Neural progenitor cell (in vitro differentiated cells): ENCODE data around the gene NLGN4X.

Source experiments
- CTCF ChIP-seq: fragments of 200-600 bp; sonication (generic); IDR thresholded peaks from 2 replicates; pipeline ENCODE4 v1.5.1; 2017; ENCODE audit warnings: antibody characterized with exemption, mild to moderate bottlenecking
- EZH2 ChIP-seq: fragments of 200-600 bp; sonication (generic); IDR thresholded peaks from 2 replicates; pipeline ENCODE4 v1.6.1; 2017; ENCODE audit warnings: antibody characterized with exemption, mild to moderate bottlenecking, moderate library complexity
- EZH2phosphoT487 ChIP-seq: fragments of 200-600 bp; sonication (generic); IDR thresholded peaks from 2 replicates; pipeline ENCODE4 v1.6.1; 2017; ENCODE audit warnings: antibody characterized with exemption

GRCh38 chrX:6015423-6015822 is 213.2 kb downstream of the NLGN4X start:
- TF ChIP-seq EZH2phosphoT487 (no peak), CTCF (no peak), EZH2 (no peak)
